ENCODE data around the gene FOLR3. TPM values are rescaled to one million over a fixed set of nuclear protein-coding genes. Genes with fewer than 3 reads are reported as not detected.
"Not testable (repeated sequence)": the region's sequence is repeated elsewhere in the genome, so short reads cannot be mapped to it uniquely, and the experiment has no call there.

The FOLR3 gene
- total RNA-seq, 1 donor from 2014 or later: 0.98 TPM

DNA sequence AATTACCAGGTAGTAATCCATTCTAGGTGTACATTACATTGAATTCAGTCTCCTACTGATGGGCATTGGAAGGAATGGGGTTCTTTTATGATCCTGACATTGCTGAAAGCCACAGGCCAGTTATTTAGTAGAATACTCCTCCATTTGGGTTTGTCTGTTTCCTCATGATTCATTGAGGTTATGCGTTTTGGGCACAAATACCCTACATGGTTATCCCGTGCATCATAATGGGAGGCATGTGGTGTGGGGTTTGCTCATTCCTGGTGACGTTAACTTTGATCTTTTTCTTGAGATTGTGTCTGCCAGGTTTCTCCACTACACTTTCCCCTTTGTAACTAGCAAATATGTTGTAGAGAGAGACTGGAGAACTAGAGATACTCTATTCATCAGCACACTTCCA, 5.5 kb downstream of the FOLR3 start:
- Mint-ChIP-seq H3K27me3 (no peaks in the 10 kb centered on the region), H3K4me3 (ENCODE audit: low read depth) (no peak overlapping the region), H3K4me1 (ENCODE audit: low read depth) (peaks cover 3% of the 10 kb centered on the region), H3K9me3 (ENCODE audit: low read depth) (no peaks in the 10 kb centered on the region), H3K36me3 (ENCODE audit: insufficient read depth) (no peaks in the 10 kb centered on the region), H3K27ac (no peak overlapping the region)
- TF ChIP-seq, protein P1, sequence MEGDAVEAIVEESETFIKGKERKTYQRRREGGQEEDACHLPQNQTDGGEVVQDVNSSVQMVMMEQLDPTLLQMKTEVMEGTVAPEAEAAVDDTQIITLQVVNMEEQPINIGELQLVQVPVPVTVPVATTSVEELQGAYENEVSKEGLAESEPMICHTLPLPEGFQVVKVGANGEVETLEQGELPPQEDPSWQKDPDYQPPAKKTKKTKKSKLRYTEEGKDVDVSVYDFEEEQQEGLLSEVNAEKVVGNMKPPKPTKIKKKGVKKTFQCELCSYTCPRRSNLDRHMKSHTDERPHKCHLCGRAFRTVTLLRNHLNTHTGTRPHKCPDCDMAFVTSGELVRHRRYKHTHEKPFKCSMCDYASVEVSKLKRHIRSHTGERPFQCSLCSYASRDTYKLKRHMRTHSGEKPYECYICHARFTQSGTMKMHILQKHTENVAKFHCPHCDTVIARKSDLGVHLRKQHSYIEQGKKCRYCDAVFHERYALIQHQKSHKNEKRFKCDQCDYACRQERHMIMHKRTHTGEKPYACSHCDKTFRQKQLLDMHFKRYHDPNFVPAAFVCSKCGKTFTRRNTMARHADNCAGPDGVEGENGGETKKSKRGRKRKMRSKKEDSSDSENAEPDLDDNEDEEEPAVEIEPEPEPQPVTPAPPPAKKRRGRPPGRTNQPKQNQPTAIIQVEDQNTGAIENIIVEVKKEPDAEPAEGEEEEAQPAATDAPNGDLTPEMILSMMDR (IDR thresholded peaks at IDR 0.05; ENCODE audit: unreplicated experiment): no peak
- DNase-seq (ENCODE audit: low spot score, unreplicated experiment): no peak

DNA sequence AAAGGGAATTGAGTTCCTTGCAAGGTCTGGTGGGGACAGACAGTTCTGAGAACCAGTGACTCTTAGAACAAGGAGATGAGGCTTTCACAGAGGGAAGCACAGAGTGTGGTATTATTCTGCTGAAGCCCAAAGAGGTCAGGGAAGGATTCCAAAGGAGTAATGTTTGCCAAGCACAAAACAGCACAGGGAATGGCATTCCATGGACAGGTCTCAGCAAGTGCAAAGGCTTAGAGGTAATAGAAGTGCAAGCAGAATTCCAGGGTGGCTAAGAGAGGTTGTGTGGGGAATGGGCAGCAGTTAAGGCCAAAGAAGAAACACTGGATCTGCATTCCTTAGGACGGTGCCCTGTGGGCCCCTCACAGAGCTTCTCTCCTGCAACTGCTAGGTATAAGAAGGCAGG, 6.6 kb downstream of the FOLR3 start:
- not testable (repeated sequence) for H3K4me3 Mint-ChIP-seq (ENCODE audit: low read depth); H3K4me1 Mint-ChIP-seq (ENCODE audit: low read depth); DNase-seq (ENCODE audit: low spot score, unreplicated experiment); H3K27me3 Mint-ChIP-seq; H3K9me3 Mint-ChIP-seq (ENCODE audit: low read depth); H3K27ac Mint-ChIP-seq; H3K36me3 Mint-ChIP-seq (ENCODE audit: insufficient read depth)

DNA sequence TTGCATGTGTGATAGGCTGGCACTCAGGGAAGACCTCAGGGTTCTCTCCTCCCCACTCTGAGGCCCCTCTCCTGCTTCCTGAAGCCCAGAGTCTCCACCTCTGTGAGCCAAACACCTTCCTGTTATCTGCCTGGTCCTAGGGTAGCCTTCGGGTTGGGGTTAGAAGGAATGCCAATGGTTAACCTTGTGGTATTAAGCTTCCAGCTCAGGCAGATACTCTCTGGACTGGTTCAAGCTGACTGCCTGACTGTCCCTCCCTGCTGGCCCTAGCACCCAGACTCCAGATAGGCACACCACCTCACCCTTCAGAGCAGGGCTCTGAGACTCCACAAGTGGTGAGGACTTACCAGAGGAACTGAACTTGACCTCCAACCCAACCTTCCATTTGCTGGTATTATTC, 7.0 kb downstream of the FOLR3 start:
- not testable (repeated sequence) for H3K27ac Mint-ChIP-seq

DNA sequence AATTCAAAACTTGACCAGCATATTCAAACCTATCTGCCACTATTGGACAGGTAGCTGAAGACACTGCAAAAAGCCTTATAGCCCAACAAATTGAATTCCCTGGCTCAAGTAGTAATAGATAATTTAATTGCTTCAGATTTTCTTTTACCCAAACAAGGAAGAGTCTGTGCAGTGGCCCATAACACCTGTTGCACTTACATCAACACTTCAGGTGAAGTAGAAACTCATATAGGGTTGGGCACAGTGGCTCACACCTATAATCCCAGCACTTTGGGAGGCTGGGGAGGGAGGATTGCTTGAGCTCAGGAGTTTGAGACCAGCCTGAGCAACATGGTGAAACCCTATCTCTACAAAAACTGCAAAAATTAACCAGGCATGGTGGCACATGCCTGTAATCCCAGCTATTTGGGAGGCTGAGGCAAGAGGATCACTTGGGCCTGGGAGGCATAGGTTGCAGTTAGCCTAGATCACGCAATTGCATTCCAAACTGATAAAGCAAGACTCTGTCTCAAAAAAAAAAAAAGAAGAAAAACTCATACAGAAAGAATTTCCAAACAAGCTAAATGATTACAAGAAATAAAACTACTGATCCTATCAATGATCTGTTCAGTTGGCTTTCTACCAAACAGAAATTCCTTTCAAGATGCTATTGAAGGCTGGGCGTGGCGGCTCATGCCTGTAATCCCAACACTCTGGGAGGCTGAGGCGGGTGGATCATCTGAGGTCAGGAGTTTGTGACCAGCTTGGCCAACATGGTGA, 9.5 kb downstream of the FOLR3 start:
- TF ChIP-seq, protein P1 (IDR thresholded peaks at IDR 0.05; ENCODE audit: unreplicated experiment): no peak
- Mint-ChIP-seq H3K4me1 (ENCODE audit: low read depth) (peaks cover 1% of the 10 kb centered on the region), H3K27me3 (no peaks in the 10 kb centered on the region)

More for the DNA sequence above, 7.0 kb downstream of the FOLR3 start:
- DNase-seq (ENCODE audit: low spot score, unreplicated experiment); H3K4me1 Mint-ChIP-seq (ENCODE audit: low read depth); H3K27me3 Mint-ChIP-seq; H3K4me3 Mint-ChIP-seq (ENCODE audit: low read depth); H3K36me3 Mint-ChIP-seq (ENCODE audit: insufficient read depth); H3K9me3 Mint-ChIP-seq (ENCODE audit: low read depth): not testable (repeated sequence)

DNA sequence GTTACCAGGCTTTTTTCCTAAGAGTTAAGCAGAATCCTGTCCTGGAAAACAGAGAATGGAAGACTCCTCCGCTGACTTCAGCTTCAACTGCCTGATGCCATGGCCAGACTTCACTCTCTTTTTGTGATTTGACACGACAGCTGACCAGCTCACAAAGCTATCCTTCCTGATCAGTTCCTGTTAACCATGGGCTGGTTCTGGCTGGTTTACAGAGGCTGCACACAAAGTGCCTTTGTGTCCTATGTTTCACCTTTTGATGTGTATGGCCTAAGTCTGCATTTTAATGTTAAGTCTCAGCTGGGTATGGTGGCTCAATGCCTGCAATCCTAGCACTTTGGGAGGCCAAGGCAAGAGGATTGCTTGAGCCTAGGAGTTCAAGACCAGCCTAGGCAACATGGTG, 11.1 kb downstream of the FOLR3 start:
- H3K27me3 Mint-ChIP-seq: no peaks in the 10 kb centered on the region
- TF ChIP-seq, protein P1 (IDR thresholded peaks at IDR 0.05; ENCODE audit: unreplicated experiment): no peak
- peaks cover 1% of the 10 kb centered on the region for H3K4me1 Mint-ChIP-seq (ENCODE audit: low read depth)
- no peak for DNase-seq (ENCODE audit: low spot score, unreplicated experiment)
- H3K36me3 Mint-ChIP-seq (ENCODE audit: insufficient read depth): no peaks in the 10 kb centered on the region
- no peaks in the 10 kb centered on the region for H3K9me3 Mint-ChIP-seq (ENCODE audit: low read depth)
- no peak overlapping the region for H3K27ac Mint-ChIP-seq
- no peak overlapping the region for H3K4me3 Mint-ChIP-seq (ENCODE audit: low read depth)

More for the DNA sequence above, 9.5 kb downstream of the FOLR3 start:
- Mint-ChIP-seq H3K36me3 (ENCODE audit: insufficient read depth) (no peaks in the 10 kb centered on the region), H3K4me3 (ENCODE audit: low read depth) (no peak overlapping the region), H3K9me3 (ENCODE audit: low read depth) (no peaks in the 10 kb centered on the region), H3K27ac (no peak overlapping the region)
- no peak for DNase-seq (ENCODE audit: low spot score, unreplicated experiment)

DNA sequence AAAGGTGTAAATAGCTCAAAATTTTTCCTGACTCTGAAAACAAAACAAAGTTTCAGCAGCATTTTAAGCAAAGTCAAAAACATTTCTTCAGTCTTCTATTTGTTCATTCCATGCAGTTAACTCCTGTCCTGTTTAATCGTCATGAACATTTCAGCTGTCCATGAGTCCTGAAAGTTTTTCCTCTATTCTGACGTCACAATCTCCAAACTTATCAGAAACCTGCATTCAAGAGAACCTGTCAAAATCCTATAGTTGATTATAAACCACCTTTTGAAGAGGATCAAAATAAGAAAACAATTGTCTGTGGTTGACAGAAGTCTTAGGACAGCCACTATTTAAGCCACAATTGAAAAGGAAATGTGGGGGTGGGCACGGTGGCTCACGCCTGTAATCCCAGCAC, 15.4 kb downstream of the FOLR3 start:
- H3K4me3 Mint-ChIP-seq (ENCODE audit: low read depth): no peak overlapping the region
- no peak for DNase-seq (ENCODE audit: low spot score, unreplicated experiment)
- H3K27me3 Mint-ChIP-seq: no peaks in the 10 kb centered on the region
- H3K4me1 Mint-ChIP-seq (ENCODE audit: low read depth): no peaks in the 10 kb centered on the region
- no peaks in the 10 kb centered on the region for H3K36me3 Mint-ChIP-seq (ENCODE audit: insufficient read depth)
- H3K27ac Mint-ChIP-seq: no peak overlapping the region
- TF ChIP-seq, protein P1 (IDR thresholded peaks at IDR 0.05; ENCODE audit: unreplicated experiment): no peak
- H3K9me3 Mint-ChIP-seq (ENCODE audit: low read depth): no peaks in the 10 kb centered on the region

DNA sequence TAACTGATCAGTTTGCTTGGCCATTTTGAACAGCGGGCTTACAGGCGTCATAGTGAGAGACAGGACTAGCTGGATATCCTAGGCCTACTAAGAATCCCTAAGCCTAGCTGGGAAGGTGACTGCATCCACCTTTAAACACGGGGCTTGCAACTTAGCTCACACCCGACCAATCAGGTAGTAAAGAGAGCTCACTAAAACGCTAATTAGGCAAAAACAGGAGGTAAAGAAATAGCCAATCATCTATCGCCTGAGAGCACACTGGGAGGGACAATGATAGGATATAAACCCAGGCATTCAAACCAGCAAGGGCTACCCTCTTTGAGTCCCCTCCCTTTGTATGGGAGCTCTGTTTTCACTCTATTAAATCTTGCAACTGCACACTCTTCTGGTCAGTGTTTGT, 18.3 kb downstream of the FOLR3 start:
- not testable (repeated sequence) for DNase-seq (ENCODE audit: low spot score, unreplicated experiment); H3K27ac Mint-ChIP-seq; H3K36me3 Mint-ChIP-seq (ENCODE audit: insufficient read depth); H3K9me3 Mint-ChIP-seq (ENCODE audit: low read depth); H3K4me1 Mint-ChIP-seq (ENCODE audit: low read depth); H3K27me3 Mint-ChIP-seq; H3K4me3 Mint-ChIP-seq (ENCODE audit: low read depth)
